Brain microvascular endothelial cell (primary cell): ENCODE measurements around the gene ACAT2.

ENCODE experiments used
- DNase-seq: peaks from one replicate; pipeline ENCODE4 v3.0.0-alpha.2; 2020
- H3K27ac ChIP-seq: fragments of 250-450 bp; sonication (Bioruptor Pico); 2 replicates; pipeline ENCODE4 v1.5.1; 2020; ENCODE audit warnings: mild to moderate bottlenecking, moderate library complexity
- H3K27me3 ChIP-seq: fragments of 250-450 bp; sonication (Bioruptor Pico); replicated peaks from 2 replicates; pipeline ENCODE4 v1.5.1; 2020; ENCODE audit warnings: mild to moderate bottlenecking
- H3K36me3 ChIP-seq: fragments of 250-450 bp; sonication (Bioruptor Pico); replicated peaks from 2 replicates; pipeline ENCODE4 v1.5.1; 2020; ENCODE audit warnings: mild to moderate bottlenecking
- H3K4me3 ChIP-seq: 2 replicates; pipeline ENCODE4 v1.5.1; 2011; ENCODE audit warnings: low read depth, mild to moderate bottlenecking, control low read depth, low read length, moderate library complexity
- in situ Hi-C: cut with HindIII; loops from 2 replicates; pipeline ENCODE4 v1.10.0; 2017; ENCODE audit warnings: low sequenced_read_pairs, low pct_ligation_motif_present
- TF ChIP-seq, protein P1 (sequence below): IDR thresholded peaks from 2 replicates; pipeline ENCODE4 v1.5.1; 2011; ENCODE audit warnings: low read depth, mild to moderate bottlenecking, moderate library complexity, low read length, control low read depth, inconsistent platforms; ENCODE audit errors: missing control alignments

Gene ACAT2

GRCh38 chr6:159797554-159797953 is 35.7 kb downstream of the ACAT2 start:
- in situ Hi-C loops = no loop called here
- no peak for DNase-seq
- H3K27ac ChIP-seq = no peak overlapping the region
- peaks cover 31% of the 10 kb centered on the region for H3K36me3 ChIP-seq
- TF ChIP-seq, protein P1, sequence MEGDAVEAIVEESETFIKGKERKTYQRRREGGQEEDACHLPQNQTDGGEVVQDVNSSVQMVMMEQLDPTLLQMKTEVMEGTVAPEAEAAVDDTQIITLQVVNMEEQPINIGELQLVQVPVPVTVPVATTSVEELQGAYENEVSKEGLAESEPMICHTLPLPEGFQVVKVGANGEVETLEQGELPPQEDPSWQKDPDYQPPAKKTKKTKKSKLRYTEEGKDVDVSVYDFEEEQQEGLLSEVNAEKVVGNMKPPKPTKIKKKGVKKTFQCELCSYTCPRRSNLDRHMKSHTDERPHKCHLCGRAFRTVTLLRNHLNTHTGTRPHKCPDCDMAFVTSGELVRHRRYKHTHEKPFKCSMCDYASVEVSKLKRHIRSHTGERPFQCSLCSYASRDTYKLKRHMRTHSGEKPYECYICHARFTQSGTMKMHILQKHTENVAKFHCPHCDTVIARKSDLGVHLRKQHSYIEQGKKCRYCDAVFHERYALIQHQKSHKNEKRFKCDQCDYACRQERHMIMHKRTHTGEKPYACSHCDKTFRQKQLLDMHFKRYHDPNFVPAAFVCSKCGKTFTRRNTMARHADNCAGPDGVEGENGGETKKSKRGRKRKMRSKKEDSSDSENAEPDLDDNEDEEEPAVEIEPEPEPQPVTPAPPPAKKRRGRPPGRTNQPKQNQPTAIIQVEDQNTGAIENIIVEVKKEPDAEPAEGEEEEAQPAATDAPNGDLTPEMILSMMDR = no peak
- no peaks in the 10 kb centered on the region for H3K27me3 ChIP-seq
- no peak overlapping the region for H3K4me3 ChIP-seq

- Histone ChIP-seq H3K36me3 (peaks cover 24% of the 10 kb centered on the region), H3K4me3 (no peak within 1 kb of the TSS), H3K27me3 (no peaks in the 10 kb centered on the region), H3K27ac (no peak within 1 kb of the TSS)
- DNase-seq = no peak
- in situ Hi-C loops = no loop called here
- TF ChIP-seq, protein P1 = no peak
Measured at GRCh38 chr6:159800141-159800865, 38.5 kb downstream of the ACAT2 start, which contains the start of gene PNLDC1. PNLDC1 (plus strand) TSS chr6:159800276; CDS start chr6:159800308, 32 bp downstream.

GRCh38 chr6:159801935-159802334 is 40.1 kb downstream of the ACAT2 start:
- Histone ChIP-seq H3K27ac (no peak overlapping the region), H3K4me3 (no peak overlapping the region), H3K27me3 (no peaks in the 10 kb centered on the region), H3K36me3 (peaks cover 22% of the 10 kb centered on the region)
- TF ChIP-seq, protein P1 = no peak
- no peak for DNase-seq
- in situ Hi-C loops = no loop called here

- TF ChIP-seq, protein P1 = no peak
- no peak overlapping the region for H3K4me3 ChIP-seq
- no peak for DNase-seq
- in situ Hi-C loops = no loop called here
- no peaks in the 10 kb centered on the region for H3K27me3 ChIP-seq
- no peak overlapping the region for H3K27ac ChIP-seq
- H3K36me3 ChIP-seq = no peaks in the 10 kb centered on the region
Measured at GRCh38 chr6:159804504-159804903, 42.7 kb downstream of the ACAT2 start.

- in situ Hi-C loops = no loop called here
- TF ChIP-seq, protein P1 = no peak
- DNase-seq = no peak
- no peak overlapping the region for H3K4me3 ChIP-seq
- H3K27ac ChIP-seq = no peak overlapping the region
- no peaks in the 10 kb centered on the region for H3K36me3 ChIP-seq
- H3K27me3 ChIP-seq = no peaks in the 10 kb centered on the region
Measured at GRCh38 chr6:159805440-159806020, 43.7 kb downstream of the ACAT2 start.

DNA sequence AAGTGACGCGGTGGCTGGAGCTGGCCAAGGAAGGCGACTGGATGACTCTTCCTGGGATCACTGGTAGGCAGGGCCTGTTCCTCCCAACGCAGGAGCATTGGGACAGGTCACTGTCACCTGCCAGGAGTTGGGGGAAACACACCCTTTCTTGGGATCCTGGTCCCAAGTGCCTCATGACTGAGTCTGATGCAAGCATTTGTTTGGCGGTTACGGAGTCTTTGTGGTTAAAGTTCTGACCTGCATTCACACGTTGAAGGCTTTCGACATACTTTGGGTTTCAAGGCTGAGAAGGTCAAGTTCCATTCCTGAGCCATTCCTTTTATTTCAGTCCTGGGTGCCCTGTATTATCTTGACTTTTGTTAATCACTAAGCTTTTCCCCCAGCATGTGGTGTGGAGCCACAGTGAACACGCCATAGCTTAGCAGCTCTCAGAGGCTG is 44.2 kb downstream of the ACAT2 start:
- no peaks in the 10 kb centered on the region for H3K36me3 ChIP-seq
- no peaks in the 10 kb centered on the region for H3K27me3 ChIP-seq
- TF ChIP-seq, protein P1 = no peak
- in situ Hi-C loops = no loop called here
- DNase-seq = no peak
- H3K27ac ChIP-seq = no peak overlapping the region
- no peak overlapping the region for H3K4me3 ChIP-seq
